CD14-positive monocyte (primary cell): ENCODE results near the gene ATP5MC3. TPM values are rescaled to one million over a fixed set of nuclear protein-coding genes. Genes with fewer than 3 reads are reported as not detected.

Experiments used
- DNase-seq, 3 donors: peaks; one replicate each; pipeline ENCODE4 v3.0.0-alpha.2; 2011 to 2022
- H2AFZ ChIP-seq: 2 replicates; pipeline ENCODE4 v1.6.0; 2012; ENCODE audit warnings: mild to moderate bottlenecking, low read depth, low read length, inconsistent platforms; ENCODE audit not compliant: insufficient read depth, poor library complexity, severe bottlenecking
- H3K27ac ChIP-seq, 2 donors: 1 replicate in 1 of 2; 2 replicates in 1 of 2; pipeline ENCODE4 v1.5.1; 2012 to 2013; ENCODE audit warnings: low read length in 2 of 2, control low read depth in 1 of 2, inconsistent platforms in 1 of 2, low read depth in 1 of 2, mild to moderate bottlenecking in 1 of 2
- H3K27me3 ChIP-seq, 2 donors: one replicate each; pipeline versions ENCODE4 v1.6.0 to v1.6.1; 2011 to 2013; ENCODE audit warnings: low read length in 2 of 2; ENCODE audit not compliant: control insufficient read depth in 2 of 2, insufficient read depth in 2 of 2
- H3K36me3 ChIP-seq, 2 donors: replicated peaks in 1 of 2; 1 replicate in 1 of 2; 2 replicates in 1 of 2; pipeline versions ENCODE4 v1.5.1 to v1.6.1; 2012 to 2013; ENCODE audit warnings: low read length in 2 of 2, control low read depth in 1 of 2, inconsistent platforms in 1 of 2, mild to moderate bottlenecking in 1 of 2; ENCODE audit not compliant: insufficient read depth in 2 of 2, control insufficient read depth in 1 of 2
- H3K4me1 ChIP-seq, 2 donors: 1 replicate in 1 of 2; 2 replicates in 1 of 2; pipeline versions ENCODE4 v1.5.1 to v1.6.1; 2012 to 2013; ENCODE audit warnings: low read length in 2 of 2, control low read depth in 1 of 2, inconsistent platforms in 1 of 2, mild to moderate bottlenecking in 1 of 2, moderate library complexity in 1 of 2; ENCODE audit not compliant: insufficient read depth in 2 of 2, control insufficient read depth in 1 of 2
- H3K4me2 ChIP-seq: replicated peaks from 2 replicates; pipeline ENCODE3; 2012; ENCODE audit warnings: low read length, moderate library complexity, mild to moderate bottlenecking; ENCODE audit not compliant: poor library complexity, severe bottlenecking; ENCODE audit errors: extremely low read depth
- H3K4me3 ChIP-seq, 3 experiments: fragments of 200-600 bp in 1 of 3; sonication (generic) in 1 of 3; replicated peaks in 1 of 3; 1 replicate in 2 of 3; 2 replicates in 1 of 3; pipeline ENCODE4 v1.5.1; 2011 to 2013; ENCODE audit warnings: low read length in 3 of 3, mild to moderate bottlenecking in 3 of 3, control low read depth in 2 of 3, low read depth in 2 of 3, inconsistent platforms in 1 of 3, moderate library complexity in 1 of 3
- H3K79me2 ChIP-seq: 2 replicates; pipeline ENCODE4 v1.6.0; 2012; ENCODE audit warnings: mild to moderate bottlenecking, control low read depth, inconsistent platforms, low read length, moderate library complexity; ENCODE audit not compliant: insufficient read depth
- H3K9ac ChIP-seq: 2 replicates; pipeline ENCODE4 v1.6.0; 2017; ENCODE audit warnings: low read length, mild to moderate bottlenecking; ENCODE audit not compliant: insufficient read depth, poor library complexity, severe bottlenecking
- H3K9me3 ChIP-seq, 2 donors: replicated peaks in 1 of 2; 1 replicate in 1 of 2; 2 replicates in 1 of 2; pipeline versions ENCODE4 v1.5.1 to v1.6.1; 2012 to 2013; ENCODE audit warnings: low read length in 2 of 2, control low read depth in 1 of 2; ENCODE audit not compliant: control insufficient read depth in 1 of 2, insufficient read depth in 1 of 2
- H4K20me1 ChIP-seq: 2 replicates; pipeline ENCODE4 v1.6.0; 2012; ENCODE audit warnings: mild to moderate bottlenecking, low read length, control low read depth, moderate library complexity; ENCODE audit not compliant: insufficient read depth
- H3K27ac Mint-ChIP-seq, 7 donors: one replicate each; pipeline ENCODE4 v1.8.0; 2020; ENCODE audit warnings: mild to moderate bottlenecking in 7 of 7, mixed read lengths in 7 of 7, moderate library complexity in 6 of 7, inconsistent platforms in 2 of 7
- H3K27me3 Mint-ChIP-seq, 3 donors: one replicate each; pipeline ENCODE4 v1.8.0; 2021 to 2022; ENCODE audit warnings: low read depth in 3 of 3, mild to moderate bottlenecking in 3 of 3, mixed read lengths in 3 of 3, moderate library complexity in 3 of 3, inconsistent platforms in 1 of 3
- H3K36me3 Mint-ChIP-seq, 2 donors: one replicate each; pipeline ENCODE4 v1.8.0; 2020; ENCODE audit warnings: mixed read lengths in 2 of 2, inconsistent platforms in 1 of 2, mild to moderate bottlenecking in 1 of 2
- H3K4me1 Mint-ChIP-seq: one replicate; pipeline ENCODE4 v1.8.0; 2020; ENCODE audit warnings: mild to moderate bottlenecking, mixed read lengths
- H3K4me3 Mint-ChIP-seq, 2 donors: one replicate each; pipeline ENCODE4 v1.8.0; 2020; ENCODE audit warnings: mild to moderate bottlenecking in 2 of 2, mixed read lengths in 2 of 2, moderate library complexity in 1 of 2
- H3K9me3 Mint-ChIP-seq, 7 donors: one replicate each; pipeline ENCODE4 v1.8.0; 2020 to 2022; ENCODE audit warnings: mixed read lengths in 7 of 7, mild to moderate bottlenecking in 6 of 7, moderate library complexity in 6 of 7, inconsistent platforms in 2 of 7
- CTCF ChIP-seq: fragments of 200-600 bp; IDR thresholded peaks from one replicate; pipeline ENCODE4 v1.8.0; 2022; ENCODE audit warnings: antibody characterized with exemption, mild to moderate bottlenecking
- WGBS: methylation state at CpG from one replicate; pipeline ENCODE4 v1.1.5; 2013; ENCODE audit warnings: missing lambda C conversion rate; ENCODE audit not compliant: insufficient coverage; 5-methylcytosine and 5-hydroxymethylcytosine counted together
- intact Hi-C, 2 donors: fragments of 100-400 bp; cut with micrococcal nuclease; formaldehyde crosslinking; loops; one replicate each; pipeline versions ENCODE4 v1.15.0 to v1.15.1; 2023
- polyA plus RNA-seq, 3 donors: library from polyadenylated mRNA; depleted of rRNA in 1 of 3; unstranded in 2 of 3; stranded (reverse) in 1 of 3; fragments of 300-500 nt in 2 of 3; fragments of >200 nt in 1 of 3; fragmentation: Illumina TruSeq in 2 of 3; gene quantifications; 1 replicate in 2 of 3; 2 replicates in 1 of 3; pipeline ENCODE4 v1.2.3, GENCODE V29; 2012 to 2021

The ATP5MC3 gene
- polyA plus RNA-seq, 3 donors: 139 to 533 (median 493) TPM

- H3K4me2 ChIP-seq: no peak overlapping the region
- peaks cover 47% of the 10 kb centered on the region for H3K79me2 ChIP-seq
- no peak for TF ChIP-seq CTCF
- no peak overlapping the region for H3K27ac ChIP-seq
- peaks cover 11% of the 10 kb centered on the region for H3K4me1 Mint-ChIP-seq
- peaks cover 0 to 3% of the 10 kb centered on the region in 2 donors for H3K4me1 ChIP-seq
- intact Hi-C loops: no loop called here
- peaks cover 33 to 74% of the 10 kb centered on the region in 2 donors for H3K36me3 ChIP-seq
- peaks cover 43 to 65% of the 10 kb centered on the region in 2 donors for H3K36me3 Mint-ChIP-seq
- no peaks in the 10 kb centered on the region for H3K9me3 Mint-ChIP-seq
- H3K4me3 ChIP-seq: no peak overlapping the region
- H2AFZ ChIP-seq: no peak overlapping the region
- no peaks in the 10 kb centered on the region for H3K27me3 ChIP-seq
- no peaks in the 10 kb centered on the region for H3K9me3 ChIP-seq
- peaks cover 53% of the 10 kb centered on the region for H4K20me1 ChIP-seq
- H3K9ac ChIP-seq: no peak overlapping the region
- peak overlapping the region in 1 of 7 donors; percentile 70 for H3K27ac Mint-ChIP-seq
- H3K4me3 Mint-ChIP-seq: no peak overlapping the region
- H3K27me3 Mint-ChIP-seq: no peaks in the 10 kb centered on the region
- DNase-seq: no peak
- WGBS: no CpG with 5 or more reads among the region's 2 CpGs
Measured at GRCh38 chr2:175137793-175138192, 43.7 kb downstream of the ATP5MC3 start.

- H3K36me3 Mint-ChIP-seq: peaks cover 44 to 70% of the 10 kb centered on the region in 2 donors
- intact Hi-C loops: no loop called here
- H3K4me1 ChIP-seq: no peaks in the 10 kb centered on the region
Measured at GRCh38 chr2:175136334-175137215, 44.9 kb downstream of the ATP5MC3 start.

More at GRCh38 chr2:175136334-175137215, 44.9 kb downstream of the ATP5MC3 start:
- Histone ChIP-seq H3K79me2 (peaks cover 37% of the 10 kb centered on the region), H3K4me2 (no peak overlapping the region), H3K9me3 (no peaks in the 10 kb centered on the region), H3K9ac (no peak overlapping the region), H3K36me3 (peaks cover 40 to 82% of the 10 kb centered on the region in 2 donors), H3K27me3 (no peaks in the 10 kb centered on the region), H3K27ac (no peak overlapping the region), H3K4me3 (no peak overlapping the region), H4K20me1 (peaks cover 41% of the 10 kb centered on the region), H2AFZ (no peak overlapping the region)
- DNase-seq: no peak
- Mint-ChIP-seq H3K4me3 (no peak overlapping the region), H3K9me3 (no peaks in the 10 kb centered on the region), H3K27me3 (no peaks in the 10 kb centered on the region), H3K4me1 (peaks cover under 1% of the 10 kb centered on the region), H3K27ac (peak overlapping the region in 1 of 7 donors; percentile 42)
- TF ChIP-seq CTCF: no peak
